ENCODE measurements around the gene NT5M.

DNA sequence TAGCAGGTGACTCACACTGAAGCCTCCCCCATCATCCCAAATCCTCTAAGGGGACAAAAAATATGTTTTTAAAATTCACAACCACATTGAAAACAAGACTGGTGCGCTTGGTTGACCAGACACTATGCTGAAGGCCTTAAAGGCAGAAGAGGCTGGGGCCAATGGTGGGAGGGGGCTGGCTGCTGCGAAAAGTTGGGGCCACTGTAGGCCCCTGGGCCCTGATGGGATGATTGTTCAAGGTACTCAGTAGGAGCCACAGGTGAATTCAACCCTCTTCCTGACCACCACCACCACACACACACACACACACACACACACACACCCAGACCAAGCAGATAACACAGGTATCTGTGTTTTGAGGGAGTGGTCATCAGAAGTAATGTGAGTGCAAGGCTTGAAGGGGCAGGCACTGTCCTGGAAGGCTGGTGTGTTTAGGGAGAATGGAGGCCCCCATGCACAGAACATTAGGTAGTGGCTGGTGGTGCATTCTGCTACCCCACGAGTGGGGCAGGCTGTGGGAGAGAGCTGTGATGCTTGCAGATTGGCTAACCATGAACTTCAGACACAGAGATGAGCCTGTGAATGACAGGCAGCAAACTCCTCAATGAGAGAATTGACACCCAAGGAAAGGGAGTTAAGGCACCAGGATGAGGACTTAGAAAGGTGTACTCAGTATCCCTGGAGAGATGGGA, 55.0 kb downstream of the NT5M start:
- TF ChIP-seq, protein P1, sequence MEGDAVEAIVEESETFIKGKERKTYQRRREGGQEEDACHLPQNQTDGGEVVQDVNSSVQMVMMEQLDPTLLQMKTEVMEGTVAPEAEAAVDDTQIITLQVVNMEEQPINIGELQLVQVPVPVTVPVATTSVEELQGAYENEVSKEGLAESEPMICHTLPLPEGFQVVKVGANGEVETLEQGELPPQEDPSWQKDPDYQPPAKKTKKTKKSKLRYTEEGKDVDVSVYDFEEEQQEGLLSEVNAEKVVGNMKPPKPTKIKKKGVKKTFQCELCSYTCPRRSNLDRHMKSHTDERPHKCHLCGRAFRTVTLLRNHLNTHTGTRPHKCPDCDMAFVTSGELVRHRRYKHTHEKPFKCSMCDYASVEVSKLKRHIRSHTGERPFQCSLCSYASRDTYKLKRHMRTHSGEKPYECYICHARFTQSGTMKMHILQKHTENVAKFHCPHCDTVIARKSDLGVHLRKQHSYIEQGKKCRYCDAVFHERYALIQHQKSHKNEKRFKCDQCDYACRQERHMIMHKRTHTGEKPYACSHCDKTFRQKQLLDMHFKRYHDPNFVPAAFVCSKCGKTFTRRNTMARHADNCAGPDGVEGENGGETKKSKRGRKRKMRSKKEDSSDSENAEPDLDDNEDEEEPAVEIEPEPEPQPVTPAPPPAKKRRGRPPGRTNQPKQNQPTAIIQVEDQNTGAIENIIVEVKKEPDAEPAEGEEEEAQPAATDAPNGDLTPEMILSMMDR (IDR thresholded peaks at IDR 0.05; ENCODE audit: low read depth, low read length, poor library complexity, severe bottlenecking): no peak
- TF ChIP-seq EZH2phosphoT487 (IDR thresholded peaks at IDR 0.05; ENCODE audit: borderline replicate concordance, low read length): no peak

Measured in DOHH2 (cell line).